Ishikawa (cell line): Measurements from ENCODE around the gene MARCHF7.

Experiments used
- CEBPB ChIP-seq: IDR thresholded peaks from 2 replicates; pipeline ENCODE4 v1.6.1; 2012
- CREB1 ChIP-seq: IDR thresholded peaks from 2 replicates; pipeline ENCODE4 v1.6.1; 2012; ENCODE audit warnings: low read depth
- EGR1 ChIP-seq: IDR thresholded peaks from 2 replicates; pipeline ENCODE4 v1.6.1; 2012
- EP300 ChIP-seq: IDR thresholded peaks from 2 replicates; pipeline ENCODE4 v1.6.1; 2012; ENCODE audit warnings: borderline replicate concordance
- FOXM1 ChIP-seq: IDR thresholded peaks from 2 replicates; pipeline ENCODE4 v1.6.1; 2012; ENCODE audit warnings: low read depth, borderline replicate concordance
- MAX ChIP-seq: IDR thresholded peaks from 2 replicates; pipeline ENCODE4 v1.6.1; 2012
- NFIC ChIP-seq: IDR thresholded peaks from 2 replicates; pipeline ENCODE4 v1.6.1; 2012
- RAD21 ChIP-seq: IDR thresholded peaks from 2 replicates; pipeline ENCODE4 v1.6.1; 2012; ENCODE audit warnings: low read depth
- REST ChIP-seq: IDR thresholded peaks from 2 replicates; pipeline ENCODE4 v1.6.1; 2012; ENCODE audit warnings: low read depth, mild to moderate bottlenecking
- TAF1 ChIP-seq: IDR thresholded peaks from 2 replicates; pipeline ENCODE4 v1.6.1; 2012; ENCODE audit warnings: low read depth, mild to moderate bottlenecking
- TCF12 ChIP-seq: IDR thresholded peaks from 2 replicates; pipeline ENCODE4 v1.6.1; 2012; ENCODE audit warnings: low read depth
- TEAD4 ChIP-seq: IDR thresholded peaks from 2 replicates; pipeline ENCODE4 v1.6.1; 2012
- USF1 ChIP-seq: IDR thresholded peaks from 2 replicates; pipeline ENCODE4 v1.6.1; 2012
- YY1 ChIP-seq: IDR thresholded peaks from 2 replicates; pipeline ENCODE4 v1.6.1; 2012; ENCODE audit warnings: low read depth
- ZBTB7A ChIP-seq: IDR thresholded peaks from 2 replicates; pipeline ENCODE4 v1.6.1; 2012; ENCODE audit warnings: low read depth

MARCHF7 gene

GRCh38 chr2:159714247-159714930 lies 2.1 kb downstream of the MARCHF7 start:
- TF ChIP-seq MAX (no peak), USF1 (no peak), NFIC (no peak), EGR1 (no peak), ZBTB7A (no peak), RAD21 (no peak)

- TF ChIP-seq TAF1 = no peak
- no peak for TF ChIP-seq EP300
- TF ChIP-seq ZBTB7A = no peak
- TF ChIP-seq EGR1 = no peak
- no peak for TF ChIP-seq CREB1
- TF ChIP-seq USF1 = no peak
- TF ChIP-seq RAD21 = no peak
- no peak for TF ChIP-seq NFIC
- TF ChIP-seq TEAD4 = no peak
- TF ChIP-seq MAX = no peak
- no peak for TF ChIP-seq TCF12
- no peak for TF ChIP-seq CEBPB
- no peak for TF ChIP-seq YY1
- TF ChIP-seq REST = no peak
- no peak for TF ChIP-seq FOXM1
Measured at GRCh38 chr2:159715451-159715850, 3.1 kb downstream of the MARCHF7 start.

- TF ChIP-seq TEAD4 (no peak), RAD21 (no peak), FOXM1 (no peak), USF1 (no peak), YY1 (no peak), TAF1 (no peak), MAX (no peak), CEBPB (no peak), ZBTB7A (no peak), EGR1 (no peak), CREB1 (no peak), NFIC (no peak), REST (no peak), TCF12 (no peak), EP300 (no peak)
Measured at GRCh38 chr2:159716857-159717256, 4.6 kb downstream of the MARCHF7 start.

- TF ChIP-seq EGR1 = no peak
- no peak for TF ChIP-seq TCF12
- TF ChIP-seq CREB1 = no peak
- TF ChIP-seq REST = no peak
- no peak for TF ChIP-seq TEAD4
- TF ChIP-seq USF1 = no peak
- TF ChIP-seq YY1 = no peak
- no peak for TF ChIP-seq CEBPB
- TF ChIP-seq TAF1 = no peak
- no peak for TF ChIP-seq RAD21
- no peak for TF ChIP-seq FOXM1
- TF ChIP-seq NFIC = no peak
- TF ChIP-seq EP300 = no peak
- TF ChIP-seq MAX = no peak
- TF ChIP-seq ZBTB7A = no peak
Measured at GRCh38 chr2:159720676-159721075, 8.4 kb downstream of the MARCHF7 start.
